ENCODE data around the gene PLCH1. TPM values are rescaled to one million over a fixed set of nuclear protein-coding genes. Genes with fewer than 3 reads are reported as not detected.

Gene PLCH1
- total RNA-seq, 1 experiment from 2014 or later, result 3.8 TPM

DNA sequence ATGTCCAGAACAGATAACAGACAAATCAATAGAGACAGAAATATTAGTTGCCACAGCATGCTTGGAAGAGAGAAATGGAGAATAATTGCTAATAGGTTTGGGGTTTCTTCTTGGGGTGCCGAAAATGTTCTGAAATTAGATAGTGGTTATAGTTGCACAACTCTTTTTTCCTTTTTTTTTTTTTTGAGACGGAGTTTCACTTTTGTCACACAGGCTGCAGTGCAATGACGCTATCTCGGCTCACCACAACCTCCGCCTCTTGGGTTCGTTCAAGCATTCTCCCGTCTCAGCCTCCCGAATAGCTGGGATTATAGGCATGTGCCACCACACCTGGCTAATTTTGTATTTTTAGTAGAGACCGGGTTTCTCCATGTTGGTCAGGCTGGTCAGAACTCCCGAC lies 163.3 kb downstream of the PLCH1 start:
- CTCF ChIA-PET, result no interaction called here
- Histone ChIP-seq H3K27me3 (ENCODE audit: insufficient read depth, low read length) (no peaks in the 10 kb centered on the region), H3K4me1 (ENCODE audit: control insufficient read depth in 1 of 2, insufficient read depth in 2 of 2, low read length in 2 of 2) (peaks cover 7 to 11% of the 10 kb centered on the region in 2 experiments; a peak in 3 of 4 replicates), H3K4me3 (replicated peaks in 1 of 2; ENCODE audit: low read depth in 1 of 2, low read length in 2 of 2) (no peak overlapping the region), H3K9ac (ENCODE audit: low read length) (no peak overlapping the region), H3K9me3 (ENCODE audit: control insufficient read depth in 1 of 2, insufficient read depth in 1 of 2, low read depth in 1 of 2, low read length in 2 of 2) (no peaks in the 10 kb centered on the region), H3K9me2 (ENCODE audit: insufficient read depth) (no peaks in the 10 kb centered on the region), H3K27ac (ENCODE audit: low read depth, low read length) (no peak overlapping the region), H2AFZ (ENCODE audit: low read depth, low read length, poor library complexity, severe bottlenecking) (no peak overlapping the region), H3K4me2 (ENCODE audit: low read length) (no peak overlapping the region), H3K79me2 (ENCODE audit: insufficient read depth, low read length) (no peaks in the 10 kb centered on the region), H4K20me1 (ENCODE audit: insufficient read depth) (no peaks in the 10 kb centered on the region), H3K36me3 (ENCODE audit: control insufficient read depth in 1 of 2, insufficient read depth in 2 of 2, low read length in 2 of 2) (no peaks in the 10 kb centered on the region)
- ATAC-seq (no peak), DNase-seq (ENCODE audit: low read depth, low spot score) (no peak)
- BruUV-seq (replicated peaks), result no TSS peak
- RAD21 ChIA-PET (ENCODE audit: low non-redundant PET in 1 of 2, low total read pairs in 2 of 2, uncharacterized antibody in 2 of 2, unreplicated experiment in 2 of 2), result no interaction called here
- POLR2A ChIA-PET, result no interaction called here
- TF ChIP-seq, protein P1, sequence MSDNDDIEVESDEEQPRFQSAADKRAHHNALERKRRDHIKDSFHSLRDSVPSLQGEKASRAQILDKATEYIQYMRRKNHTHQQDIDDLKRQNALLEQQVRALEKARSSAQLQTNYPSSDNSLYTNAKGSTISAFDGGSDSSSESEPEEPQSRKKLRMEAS (IDR thresholded peaks at IDR 0.05), result no peak
- intact Hi-C loops (cut with micrococcal nuclease), result no loop called here

DNA sequence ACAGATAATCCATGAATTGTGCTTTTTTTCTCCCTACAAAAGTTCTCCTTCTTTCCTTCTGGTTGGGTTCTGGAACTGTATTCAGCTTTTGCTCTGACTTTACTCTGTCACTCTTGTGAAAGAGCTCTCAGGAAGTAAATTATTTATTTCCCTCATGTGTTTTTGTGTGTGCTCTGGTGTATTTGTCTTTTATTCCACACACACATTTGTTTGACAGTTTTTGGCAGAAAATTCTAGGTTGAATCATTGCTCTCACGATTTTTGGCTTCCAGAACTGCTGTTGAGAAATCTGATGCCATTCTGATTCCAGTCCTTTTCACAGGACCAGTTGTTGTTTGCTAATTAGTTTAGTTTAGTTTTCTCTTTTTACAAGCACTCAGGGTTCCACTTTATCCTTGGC lies 172.8 kb downstream of the PLCH1 start:
- ATAC-seq, result no peak
- no peak for TF ChIP-seq YY1 (IDR thresholded peaks at IDR 0.05; ENCODE audit: extremely low read depth, insufficient replicate concordance, low read depth, low read length)
- TF ChIP-seq ZNF274 (IDR thresholded peaks at IDR 0.05; ENCODE audit: low read depth, low read length), result no peak
- no peak for TF ChIP-seq FOSL1 (IDR thresholded peaks at IDR 0.05; ENCODE audit: low read depth)
- TF ChIP-seq, protein P1 (IDR thresholded peaks at IDR 0.05), result no peak
- no peak for TF ChIP-seq ZFX (IDR thresholded peaks at IDR 0.05)
- TF ChIP-seq CBX3 (IDR thresholded peaks at IDR 0.05; ENCODE audit: low read depth), result no peak
- TF ChIP-seq, protein P2, sequence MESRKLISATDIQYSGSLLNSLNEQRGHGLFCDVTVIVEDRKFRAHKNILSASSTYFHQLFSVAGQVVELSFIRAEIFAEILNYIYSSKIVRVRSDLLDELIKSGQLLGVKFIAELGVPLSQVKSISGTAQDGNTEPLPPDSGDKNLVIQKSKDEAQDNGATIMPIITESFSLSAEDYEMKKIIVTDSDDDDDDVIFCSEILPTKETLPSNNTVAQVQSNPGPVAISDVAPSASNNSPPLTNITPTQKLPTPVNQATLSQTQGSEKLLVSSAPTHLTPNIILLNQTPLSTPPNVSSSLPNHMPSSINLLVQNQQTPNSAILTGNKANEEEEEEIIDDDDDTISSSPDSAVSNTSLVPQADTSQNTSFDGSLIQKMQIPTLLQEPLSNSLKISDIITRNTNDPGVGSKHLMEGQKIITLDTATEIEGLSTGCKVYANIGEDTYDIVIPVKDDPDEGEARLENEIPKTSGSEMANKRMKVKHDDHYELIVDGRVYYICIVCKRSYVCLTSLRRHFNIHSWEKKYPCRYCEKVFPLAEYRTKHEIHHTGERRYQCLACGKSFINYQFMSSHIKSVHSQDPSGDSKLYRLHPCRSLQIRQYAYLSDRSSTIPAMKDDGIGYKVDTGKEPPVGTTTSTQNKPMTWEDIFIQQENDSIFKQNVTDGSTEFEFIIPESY (IDR thresholded peaks at IDR 0.05; ENCODE audit: extremely low read depth, insufficient replicate concordance, low read length), result no peak
- no peak for TF ChIP-seq EZH2 (IDR thresholded peaks at IDR 0.05)
- no peak for TF ChIP-seq SIN3A (IDR thresholded peaks at IDR 0.05; ENCODE audit: low read depth)
- no peak for TF ChIP-seq ELF1 (IDR thresholded peaks at IDR 0.05; ENCODE audit: borderline replicate concordance, low read depth)
- TF ChIP-seq RAD21 (IDR thresholded peaks at IDR 0.05; ENCODE audit: low read depth), result no peak
- no peak for TF ChIP-seq TCF7L2 (IDR thresholded peaks at IDR 0.05; ENCODE audit: borderline replicate concordance, extremely low read depth, insufficient read depth, insufficient read length)
- TF ChIP-seq, protein P3, sequence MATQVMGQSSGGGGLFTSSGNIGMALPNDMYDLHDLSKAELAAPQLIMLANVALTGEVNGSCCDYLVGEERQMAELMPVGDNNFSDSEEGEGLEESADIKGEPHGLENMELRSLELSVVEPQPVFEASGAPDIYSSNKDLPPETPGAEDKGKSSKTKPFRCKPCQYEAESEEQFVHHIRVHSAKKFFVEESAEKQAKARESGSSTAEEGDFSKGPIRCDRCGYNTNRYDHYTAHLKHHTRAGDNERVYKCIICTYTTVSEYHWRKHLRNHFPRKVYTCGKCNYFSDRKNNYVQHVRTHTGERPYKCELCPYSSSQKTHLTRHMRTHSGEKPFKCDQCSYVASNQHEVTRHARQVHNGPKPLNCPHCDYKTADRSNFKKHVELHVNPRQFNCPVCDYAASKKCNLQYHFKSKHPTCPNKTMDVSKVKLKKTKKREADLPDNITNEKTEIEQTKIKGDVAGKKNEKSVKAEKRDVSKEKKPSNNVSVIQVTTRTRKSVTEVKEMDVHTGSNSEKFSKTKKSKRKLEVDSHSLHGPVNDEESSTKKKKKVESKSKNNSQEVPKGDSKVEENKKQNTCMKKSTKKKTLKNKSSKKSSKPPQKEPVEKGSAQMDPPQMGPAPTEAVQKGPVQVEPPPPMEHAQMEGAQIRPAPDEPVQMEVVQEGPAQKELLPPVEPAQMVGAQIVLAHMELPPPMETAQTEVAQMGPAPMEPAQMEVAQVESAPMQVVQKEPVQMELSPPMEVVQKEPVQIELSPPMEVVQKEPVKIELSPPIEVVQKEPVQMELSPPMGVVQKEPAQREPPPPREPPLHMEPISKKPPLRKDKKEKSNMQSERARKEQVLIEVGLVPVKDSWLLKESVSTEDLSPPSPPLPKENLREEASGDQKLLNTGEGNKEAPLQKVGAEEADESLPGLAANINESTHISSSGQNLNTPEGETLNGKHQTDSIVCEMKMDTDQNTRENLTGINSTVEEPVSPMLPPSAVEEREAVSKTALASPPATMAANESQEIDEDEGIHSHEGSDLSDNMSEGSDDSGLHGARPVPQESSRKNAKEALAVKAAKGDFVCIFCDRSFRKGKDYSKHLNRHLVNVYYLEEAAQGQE (IDR thresholded peaks at IDR 0.05; ENCODE audit: low read depth), result no peak

More for the DNA sequence above, 172.8 kb downstream of the PLCH1 start:
- intact Hi-C loops (cut with micrococcal nuclease), result no loop called here
- ChIA-PET CTCF (no interaction called here), RAD21 (ENCODE audit: low non-redundant PET in 1 of 2, low total read pairs in 2 of 2, uncharacterized antibody in 2 of 2, unreplicated experiment in 2 of 2) (no interaction called here), POLR2A (no interaction called here)
- no peak for DNase-seq (ENCODE audit: low read depth, low spot score)
- Histone ChIP-seq H3K9me2 (ENCODE audit: insufficient read depth) (no peaks in the 10 kb centered on the region), H4K20me1 (ENCODE audit: insufficient read depth) (no peaks in the 10 kb centered on the region), H3K27me3 (ENCODE audit: insufficient read depth, low read length) (no peaks in the 10 kb centered on the region), H3K9me3 (ENCODE audit: control insufficient read depth in 1 of 2, insufficient read depth in 1 of 2, low read depth in 1 of 2, low read length in 2 of 2) (no peaks in the 10 kb centered on the region), H3K9ac (ENCODE audit: low read length) (no peak overlapping the region), H3K4me3 (replicated peaks in 1 of 2; ENCODE audit: low read depth in 1 of 2, low read length in 2 of 2) (no peak overlapping the region), H3K4me2 (ENCODE audit: low read length) (no peak overlapping the region), H3K27ac (ENCODE audit: low read depth, low read length) (no peak overlapping the region), H2AFZ (ENCODE audit: low read depth, low read length, poor library complexity, severe bottlenecking) (no peak overlapping the region), H3K4me1 (ENCODE audit: control insufficient read depth in 1 of 2, insufficient read depth in 2 of 2, low read length in 2 of 2) (no peaks in the 10 kb centered on the region), H3K79me2 (ENCODE audit: insufficient read depth, low read length) (no peaks in the 10 kb centered on the region), H3K36me3 (ENCODE audit: control insufficient read depth in 1 of 2, insufficient read depth in 2 of 2, low read length in 2 of 2) (no peaks in the 10 kb centered on the region)
- BruUV-seq (replicated peaks), result no TSS peak
